NCI-H446 treated with DMSO at 0.1 percent for 48 hours (cell line): ENCODE measurements around the gene ACAA2.

Source experiments
- DNase-seq: peaks from one replicate; lab custom pipeline; 2025; lab: John Stamatoyannopoulos, UW

ACAA2 gene

DNA sequence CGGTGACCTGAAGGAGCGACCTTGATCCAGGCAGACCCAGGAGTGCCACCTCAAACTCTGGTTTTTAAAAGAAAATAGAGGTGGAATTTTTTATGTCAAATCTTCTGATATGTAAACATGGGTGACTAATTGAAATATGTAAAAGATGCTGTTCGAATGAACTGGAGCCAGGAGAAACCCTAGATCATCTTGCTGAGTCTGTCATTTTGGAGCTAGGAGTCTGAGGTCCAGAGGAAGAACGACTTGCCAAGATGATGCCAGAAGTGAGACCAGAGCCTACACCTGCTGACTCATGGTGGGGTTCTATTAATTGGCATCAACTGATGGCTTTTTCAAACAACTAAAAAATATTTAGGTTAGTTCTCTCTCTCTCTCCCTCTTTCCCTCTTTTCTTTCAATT lies 74.1 kb downstream of the ACAA2 start:
- DNase-seq: no peak

- no peak for DNase-seq
These were observed 74.6 kb downstream of the ACAA2 start for GRCh38 chr18:49738721-49739120.

DNA sequence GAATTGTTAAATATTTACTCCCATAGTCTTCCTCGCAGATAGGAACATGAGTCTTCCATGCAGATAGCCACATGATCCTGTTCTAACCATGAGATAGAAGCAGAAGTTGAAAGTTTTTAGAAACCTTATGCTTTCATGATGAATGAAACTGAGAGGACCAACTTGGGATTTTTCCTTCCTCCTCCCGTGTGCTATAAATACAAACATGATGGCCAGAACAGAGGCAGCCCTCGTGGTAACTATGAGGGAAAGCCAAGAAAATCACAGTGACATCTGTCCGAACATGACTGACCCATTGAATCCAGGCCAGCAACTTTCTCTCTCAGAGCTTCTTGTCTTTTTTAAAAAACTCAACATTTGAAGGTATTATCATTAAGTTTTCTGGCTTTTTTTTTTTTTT lies 78.5 kb downstream of the ACAA2 start:
- no peak for DNase-seq

- DNase-seq: no peak
These were observed 79.3 kb downstream of the ACAA2 start for GRCh38 chr18:49733896-49734585.

DNA sequence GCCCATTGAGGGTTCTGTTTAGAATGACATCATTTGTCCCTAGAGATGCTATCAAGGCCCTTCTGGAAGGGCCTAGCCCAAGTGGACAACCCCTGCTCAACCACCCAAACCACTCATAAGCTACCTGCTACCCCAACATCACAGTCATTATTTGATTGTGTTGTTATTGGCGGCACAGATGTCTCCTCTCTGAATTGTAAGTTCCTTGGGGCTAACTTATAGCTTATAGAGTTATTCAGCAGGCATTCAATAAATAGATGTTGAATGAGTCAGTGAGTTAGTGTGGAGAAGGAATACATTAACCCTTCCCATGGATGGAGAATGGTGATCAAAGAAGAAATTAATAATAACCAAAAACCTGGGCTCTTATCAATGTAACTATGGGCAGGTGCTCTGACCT lies 80.0 kb downstream of the ACAA2 start:
- DNase-seq: no peak
